ENCODE results near the gene CDH20.

The CDH20 gene

GRCh38 chr18:61544178-61544577 is 210.9 kb downstream of the CDH20 start:
- H3K4me3 ChIP-seq (ENCODE audit: low read length in 2 of 2), result no peak overlapping the region
- no peaks in the 10 kb centered on the region for H3K27me3 ChIP-seq (ENCODE audit: control insufficient read depth in 2 of 2, insufficient read depth in 2 of 2, low read length in 2 of 2)
- H3K9me3 ChIP-seq (ENCODE audit: control insufficient read depth in 2 of 2, low read length in 2 of 2), result no peaks in the 10 kb centered on the region
- no peak overlapping the region for H3K27ac ChIP-seq (ENCODE audit: low read depth in 2 of 2, low read length in 2 of 2)
- no peaks in the 10 kb centered on the region for H3K36me3 ChIP-seq (ENCODE audit: control insufficient read depth in 2 of 2, insufficient read depth in 2 of 2, low read length in 2 of 2)
- H3K4me1 ChIP-seq (ENCODE audit: control insufficient read depth in 2 of 2, insufficient read depth in 2 of 2, low read length in 2 of 2), result peaks cover 0 to 8% of the 10 kb centered on the region in 2 donors
- H3K9ac ChIP-seq (ENCODE audit: low read depth in 1 of 2, low read length in 2 of 2), result no peak overlapping the region

- Histone ChIP-seq H3K9me3 (ENCODE audit: control insufficient read depth in 2 of 2, low read length in 2 of 2) (no peaks in the 10 kb centered on the region), H3K4me3 (ENCODE audit: low read length in 2 of 2) (no peak overlapping the region), H3K27ac (ENCODE audit: low read depth in 2 of 2, low read length in 2 of 2) (no peak overlapping the region), H3K36me3 (ENCODE audit: control insufficient read depth in 2 of 2, insufficient read depth in 2 of 2, low read length in 2 of 2) (no peaks in the 10 kb centered on the region), H3K4me1 (ENCODE audit: control insufficient read depth in 2 of 2, insufficient read depth in 2 of 2, low read length in 2 of 2) (peaks cover 0 to 8% of the 10 kb centered on the region in 2 donors), H3K27me3 (ENCODE audit: control insufficient read depth in 2 of 2, insufficient read depth in 2 of 2, low read length in 2 of 2) (no peaks in the 10 kb centered on the region), H3K9ac (ENCODE audit: low read depth in 1 of 2, low read length in 2 of 2) (no peak overlapping the region)
Observed at GRCh38 chr18:61545281-61546245, 212.3 kb downstream of the CDH20 start.

- no peak overlapping the region for H3K27ac ChIP-seq (ENCODE audit: low read depth in 2 of 2, low read length in 2 of 2)
- H3K9me3 ChIP-seq (ENCODE audit: control insufficient read depth in 2 of 2, low read length in 2 of 2), result no peaks in the 10 kb centered on the region
- no peaks in the 10 kb centered on the region for H3K36me3 ChIP-seq (ENCODE audit: control insufficient read depth in 2 of 2, insufficient read depth in 2 of 2, low read length in 2 of 2)
- no peaks in the 10 kb centered on the region for H3K27me3 ChIP-seq (ENCODE audit: control insufficient read depth in 2 of 2, insufficient read depth in 2 of 2, low read length in 2 of 2)
- peaks cover 0 to 8% of the 10 kb centered on the region in 2 donors for H3K4me1 ChIP-seq (ENCODE audit: control insufficient read depth in 2 of 2, insufficient read depth in 2 of 2, low read length in 2 of 2)
- no peak overlapping the region for H3K4me3 ChIP-seq (ENCODE audit: low read length in 2 of 2)
- H3K9ac ChIP-seq (ENCODE audit: low read depth in 1 of 2, low read length in 2 of 2), result no peak overlapping the region
Observed at GRCh38 chr18:61546590-61546989, 213.4 kb downstream of the CDH20 start.

GRCh38 chr18:61549416-61549815 is 216.2 kb downstream of the CDH20 start:
- Histone ChIP-seq H3K27me3 (ENCODE audit: control insufficient read depth in 2 of 2, insufficient read depth in 2 of 2, low read length in 2 of 2) (no peaks in the 10 kb centered on the region), H3K9ac (ENCODE audit: low read depth in 1 of 2, low read length in 2 of 2) (no peak overlapping the region), H3K9me3 (ENCODE audit: control insufficient read depth in 2 of 2, low read length in 2 of 2) (no peaks in the 10 kb centered on the region), H3K4me3 (ENCODE audit: low read length in 2 of 2) (no peak overlapping the region), H3K36me3 (ENCODE audit: control insufficient read depth in 2 of 2, insufficient read depth in 2 of 2, low read length in 2 of 2) (no peaks in the 10 kb centered on the region), H3K4me1 (ENCODE audit: control insufficient read depth in 2 of 2, insufficient read depth in 2 of 2, low read length in 2 of 2) (peaks cover 0 to 8% of the 10 kb centered on the region in 2 donors), H3K27ac (ENCODE audit: low read depth in 2 of 2, low read length in 2 of 2) (no peak overlapping the region)

- Histone ChIP-seq H3K4me1 (ENCODE audit: control insufficient read depth in 2 of 2, insufficient read depth in 2 of 2, low read length in 2 of 2) (peaks cover 0 to 5% of the 10 kb centered on the region in 2 donors), H3K9ac (ENCODE audit: low read depth in 1 of 2, low read length in 2 of 2) (no peak overlapping the region), H3K9me3 (ENCODE audit: control insufficient read depth in 2 of 2, low read length in 2 of 2) (no peaks in the 10 kb centered on the region), H3K27ac (ENCODE audit: low read depth in 2 of 2, low read length in 2 of 2) (no peak overlapping the region), H3K4me3 (ENCODE audit: low read length in 2 of 2) (no peak overlapping the region), H3K36me3 (ENCODE audit: control insufficient read depth in 2 of 2, insufficient read depth in 2 of 2, low read length in 2 of 2) (no peaks in the 10 kb centered on the region), H3K27me3 (ENCODE audit: control insufficient read depth in 2 of 2, insufficient read depth in 2 of 2, low read length in 2 of 2) (no peaks in the 10 kb centered on the region)
Observed at GRCh38 chr18:61549889-61550288, 216.7 kb downstream of the CDH20 start.

- H3K4me3 ChIP-seq (ENCODE audit: low read length in 2 of 2), result no peak overlapping the region
- H3K9ac ChIP-seq (ENCODE audit: low read depth in 1 of 2, low read length in 2 of 2), result no peak overlapping the region
- no peaks in the 10 kb centered on the region for H3K9me3 ChIP-seq (ENCODE audit: control insufficient read depth in 2 of 2, low read length in 2 of 2)
- H3K27ac ChIP-seq (ENCODE audit: low read depth in 2 of 2, low read length in 2 of 2), result no peak overlapping the region
- no peaks in the 10 kb centered on the region for H3K4me1 ChIP-seq (ENCODE audit: control insufficient read depth in 2 of 2, insufficient read depth in 2 of 2, low read length in 2 of 2)
- no peaks in the 10 kb centered on the region for H3K36me3 ChIP-seq (ENCODE audit: control insufficient read depth in 2 of 2, insufficient read depth in 2 of 2, low read length in 2 of 2)
- H3K27me3 ChIP-seq (ENCODE audit: control insufficient read depth in 2 of 2, insufficient read depth in 2 of 2, low read length in 2 of 2), result no peaks in the 10 kb centered on the region
Observed at GRCh38 chr18:61551586-61551985, 218.4 kb downstream of the CDH20 start.

GRCh38 chr18:61553045-61553659 is 219.9 kb downstream of the CDH20 start:
- Histone ChIP-seq H3K36me3 (ENCODE audit: control insufficient read depth in 2 of 2, insufficient read depth in 2 of 2, low read length in 2 of 2) (no peaks in the 10 kb centered on the region), H3K27ac (ENCODE audit: low read depth in 2 of 2, low read length in 2 of 2) (no peak overlapping the region), H3K9me3 (ENCODE audit: control insufficient read depth in 2 of 2, low read length in 2 of 2) (no peaks in the 10 kb centered on the region), H3K9ac (ENCODE audit: low read depth in 1 of 2, low read length in 2 of 2) (no peak overlapping the region), H3K27me3 (ENCODE audit: control insufficient read depth in 2 of 2, insufficient read depth in 2 of 2, low read length in 2 of 2) (no peaks in the 10 kb centered on the region), H3K4me1 (ENCODE audit: control insufficient read depth in 2 of 2, insufficient read depth in 2 of 2, low read length in 2 of 2) (no peaks in the 10 kb centered on the region), H3K4me3 (ENCODE audit: low read length in 2 of 2) (no peak overlapping the region)

GRCh38 chr18:61554117-61554776 is 221.0 kb downstream of the CDH20 start:
- no peaks in the 10 kb centered on the region for H3K4me1 ChIP-seq (ENCODE audit: control insufficient read depth in 2 of 2, insufficient read depth in 2 of 2, low read length in 2 of 2)
- H3K4me3 ChIP-seq (ENCODE audit: low read length in 2 of 2), result no peak overlapping the region
- no peaks in the 10 kb centered on the region for H3K27me3 ChIP-seq (ENCODE audit: control insufficient read depth in 2 of 2, insufficient read depth in 2 of 2, low read length in 2 of 2)
- H3K9me3 ChIP-seq (ENCODE audit: control insufficient read depth in 2 of 2, low read length in 2 of 2), result no peaks in the 10 kb centered on the region
- H3K36me3 ChIP-seq (ENCODE audit: control insufficient read depth in 2 of 2, insufficient read depth in 2 of 2, low read length in 2 of 2), result no peaks in the 10 kb centered on the region
- H3K27ac ChIP-seq (ENCODE audit: low read depth in 2 of 2, low read length in 2 of 2), result no peak overlapping the region
- H3K9ac ChIP-seq (ENCODE audit: low read depth in 1 of 2, low read length in 2 of 2), result no peak overlapping the region

GRCh38 chr18:61554946-61555361 is 221.7 kb downstream of the CDH20 start:
- no peaks in the 10 kb centered on the region for H3K36me3 ChIP-seq (ENCODE audit: control insufficient read depth in 2 of 2, insufficient read depth in 2 of 2, low read length in 2 of 2)
- no peak overlapping the region for H3K27ac ChIP-seq (ENCODE audit: low read depth in 2 of 2, low read length in 2 of 2)
- H3K4me3 ChIP-seq (ENCODE audit: low read length in 2 of 2), result no peak overlapping the region
- no peaks in the 10 kb centered on the region for H3K9me3 ChIP-seq (ENCODE audit: control insufficient read depth in 2 of 2, low read length in 2 of 2)
- H3K4me1 ChIP-seq (ENCODE audit: control insufficient read depth in 2 of 2, insufficient read depth in 2 of 2, low read length in 2 of 2), result no peaks in the 10 kb centered on the region
- no peaks in the 10 kb centered on the region for H3K27me3 ChIP-seq (ENCODE audit: control insufficient read depth in 2 of 2, insufficient read depth in 2 of 2, low read length in 2 of 2)
- H3K9ac ChIP-seq (ENCODE audit: low read depth in 1 of 2, low read length in 2 of 2), result no peak overlapping the region

GRCh38 chr18:61556316-61556715 is 223.1 kb downstream of the CDH20 start:
- H3K36me3 ChIP-seq (ENCODE audit: control insufficient read depth in 2 of 2, insufficient read depth in 2 of 2, low read length in 2 of 2), result no peaks in the 10 kb centered on the region
- no peaks in the 10 kb centered on the region for H3K9me3 ChIP-seq (ENCODE audit: control insufficient read depth in 2 of 2, low read length in 2 of 2)
- H3K4me3 ChIP-seq (ENCODE audit: low read length in 2 of 2), result no peak overlapping the region
- H3K27me3 ChIP-seq (ENCODE audit: control insufficient read depth in 2 of 2, insufficient read depth in 2 of 2, low read length in 2 of 2), result no peaks in the 10 kb centered on the region
- no peak overlapping the region for H3K27ac ChIP-seq (ENCODE audit: low read depth in 2 of 2, low read length in 2 of 2)
- H3K9ac ChIP-seq (ENCODE audit: low read depth in 1 of 2, low read length in 2 of 2), result no peak overlapping the region
- H3K4me1 ChIP-seq (ENCODE audit: control insufficient read depth in 2 of 2, insufficient read depth in 2 of 2, low read length in 2 of 2), result no peaks in the 10 kb centered on the region
